ENCODE results near the gene MLLT1. TPM values are rescaled to one million over a fixed set of nuclear protein-coding genes. Genes with fewer than 3 reads are reported as not detected.

Gene MLLT1
- total RNA-seq, 4 donors from 2014 or later = 5.9 to 103 (median 13.3) TPM

- H3K9me3 ChIP-seq = no peaks in the 10 kb centered on the region
- peaks cover 20 to 39% of the 10 kb centered on the region in 2 donors for H3K4me1 ChIP-seq
- no peak overlapping the region for H3K27ac ChIP-seq
- intact Hi-C loops (cut with DNase I; ENCODE audit: low total_unique reads) = no loop called here
- no peak overlapping the region for H3K4me3 ChIP-seq
- H3K27me3 ChIP-seq = no peaks in the 10 kb centered on the region
- no peak for TF ChIP-seq CTCF (IDR thresholded peaks at IDR 0.05)
- TF ChIP-seq POLR2A (IDR thresholded peaks at IDR 0.05) = no peak
- DNase-seq = no peak
- H3K36me3 ChIP-seq = no peaks in the 10 kb centered on the region
These were observed 10.5 kb downstream of the MLLT1 start for GRCh38 chr19:6269101-6269886.

GRCh38 chr19:6268382-6268771 is 11.4 kb downstream of the MLLT1 start:
- H3K4me1 ChIP-seq = peaks cover 20 to 34% of the 10 kb centered on the region in 2 donors
- H3K36me3 ChIP-seq = no peaks in the 10 kb centered on the region

GRCh38 chr19:6267552-6268381 is 12.0 kb downstream of the MLLT1 start:
- no peak for TF ChIP-seq POLR2A (IDR thresholded peaks at IDR 0.05)
- TF ChIP-seq CTCF (IDR thresholded peaks at IDR 0.05) = no peak
- peaks cover 14 to 28% of the 10 kb centered on the region in 2 donors for H3K4me1 ChIP-seq

More at GRCh38 chr19:6268382-6268771, 11.4 kb downstream of the MLLT1 start:
- H3K27me3 ChIP-seq = no peaks in the 10 kb centered on the region
- no peak for TF ChIP-seq POLR2A (IDR thresholded peaks at IDR 0.05)
- no peak for TF ChIP-seq CTCF (IDR thresholded peaks at IDR 0.05)
- no peak overlapping the region for H3K27ac ChIP-seq
- H3K4me3 ChIP-seq = no peak overlapping the region
- intact Hi-C loops (cut with DNase I; ENCODE audit: low total_unique reads) = no loop called here
- no peaks in the 10 kb centered on the region for H3K9me3 ChIP-seq
- no peak for DNase-seq

GRCh38 chr19:6264803-6265202 is 15.0 kb downstream of the MLLT1 start:
- DNase-seq = no peak
- Histone ChIP-seq H3K4me1 (peaks cover 0 to 6% of the 10 kb centered on the region in 2 donors), H3K27me3 (no peaks in the 10 kb centered on the region), H3K9me3 (no peaks in the 10 kb centered on the region), H3K4me3 (no peak overlapping the region), H3K36me3 (no peaks in the 10 kb centered on the region), H3K27ac (no peak overlapping the region)
- no peak for TF ChIP-seq CTCF (IDR thresholded peaks at IDR 0.05)
- TF ChIP-seq POLR2A (IDR thresholded peaks at IDR 0.05) = no peak
- intact Hi-C loops (cut with DNase I; ENCODE audit: low total_unique reads) = no loop called here

More at GRCh38 chr19:6267552-6268381, 12.0 kb downstream of the MLLT1 start:
- H3K27ac ChIP-seq = no peak overlapping the region
- no peaks in the 10 kb centered on the region for H3K27me3 ChIP-seq
- intact Hi-C loops (cut with DNase I; ENCODE audit: low total_unique reads) = no loop called here
- no peak for DNase-seq
- no peaks in the 10 kb centered on the region for H3K36me3 ChIP-seq
- H3K4me3 ChIP-seq = no peak overlapping the region
- no peaks in the 10 kb centered on the region for H3K9me3 ChIP-seq

Data from uterus (tissue), 4 donors.